OCI-LY3 (cell line): ENCODE results near the gene KIAA1328.

Experiments
- H2AFZ ChIP-seq: fragments of 200-600, 300-600 bp; shearing (Covaris generic); 2 replicates; pipeline ENCODE4 v1.6.0; 2014; ENCODE audit warnings: antibody characterized with exemption, low read depth, low read length
- H3K27ac ChIP-seq: fragments of 200-600, 300-600 bp; sonication (generic); 2 replicates; pipeline ENCODE4 v1.5.1; 2014; ENCODE audit warnings: mild to moderate bottlenecking, low read length, moderate library complexity, mixed read lengths
- H3K27me3 ChIP-seq: fragments of 200-600, 300-600 bp; sonication (generic); 2 replicates; pipeline ENCODE4 v1.6.1; 2014; ENCODE audit warnings: low read depth, low read length, mixed read lengths
- H3K36me3 ChIP-seq: fragments of 200-600, 300-600 bp; sonication (generic); replicated peaks from 2 replicates; pipeline ENCODE3; 2014; ENCODE audit warnings: low read depth, low read length, mixed read lengths
- H3K4me1 ChIP-seq: fragments of 300-600, 200-600 bp; sonication (generic); 2 replicates; pipeline ENCODE4 v1.6.1; 2014; ENCODE audit warnings: low read length, mixed read lengths
- H3K4me2 ChIP-seq: fragments of 200-600, 300-600 bp; sonication (generic); 2 replicates; pipeline ENCODE4 v1.6.1; 2014; ENCODE audit warnings: low read length, mixed read lengths
- H3K4me3 ChIP-seq: fragments of 300-600, 200-600 bp; sonication (generic); 2 replicates; pipeline ENCODE4 v1.5.1; 2014; ENCODE audit warnings: antibody characterized with exemption, mild to moderate bottlenecking, low read length, moderate library complexity
- H3K79me2 ChIP-seq: fragments of 300-600, 200-600 bp; shearing (Covaris generic); 2 replicates; pipeline ENCODE4 v1.6.1; 2014; ENCODE audit warnings: mild to moderate bottlenecking, low read length, mixed read lengths
- H3K9ac ChIP-seq: fragments of 300-600, 200-600 bp; shearing (Covaris generic); 2 replicates; pipeline ENCODE4 v1.6.0; 2014; ENCODE audit warnings: mild to moderate bottlenecking, low read length, moderate library complexity
- H3K9me3 ChIP-seq: fragments of 200-600, 300-600 bp; shearing (Covaris generic); 2 replicates; pipeline ENCODE4 v1.6.1; 2014; ENCODE audit warnings: low read length, mixed read lengths; ENCODE audit not compliant: insufficient read depth
- H4K20me1 ChIP-seq: fragments of 200-600, 300-600 bp; sonication (generic); 2 replicates; pipeline ENCODE4 v1.6.1; 2016; ENCODE audit warnings: low read length, mixed read lengths; ENCODE audit not compliant: insufficient read depth
- CTCF ChIP-seq: fragments of 200-600, 300-600 bp; sonication (generic); IDR thresholded peaks from 2 replicates; pipeline ENCODE4 v1.5.1; 2014; ENCODE audit warnings: antibody characterized with exemption, low read length, low read depth
- EZH2phosphoT487 ChIP-seq: fragments of 200-600 bp; shearing (Covaris generic); IDR thresholded peaks from 2 replicates; pipeline ENCODE4 v1.6.1; 2018; ENCODE audit warnings: antibody characterized with exemption, mixed run types, low read depth

Gene KIAA1328

GRCh38 chr18:37230768-37231167 lies 401.8 kb downstream of the KIAA1328 start:
- H3K27me3 ChIP-seq, result no peaks in the 10 kb centered on the region
- no peaks in the 10 kb centered on the region for H3K36me3 ChIP-seq
- no peak overlapping the region for H2AFZ ChIP-seq
- no peaks in the 10 kb centered on the region for H4K20me1 ChIP-seq
- no peaks in the 10 kb centered on the region for H3K79me2 ChIP-seq
- no peaks in the 10 kb centered on the region for H3K9me3 ChIP-seq
- no peak overlapping the region for H3K4me3 ChIP-seq
- H3K4me1 ChIP-seq, result peaks cover 2% of the 10 kb centered on the region; the same call in 1 of the 2 replicates
- H3K9ac ChIP-seq, result no peak overlapping the region
- no peak overlapping the region for H3K4me2 ChIP-seq
- no peak for TF ChIP-seq EZH2phosphoT487
- no peak for TF ChIP-seq CTCF
- no peak overlapping the region for H3K27ac ChIP-seq

- TF ChIP-seq CTCF (no peak), EZH2phosphoT487 (no peak)
- peaks cover 2% of the 10 kb centered on the region; the same call in 1 of the 2 replicates for H3K4me1 ChIP-seq
- no peaks in the 10 kb centered on the region for H3K79me2 ChIP-seq
- no peak overlapping the region for H2AFZ ChIP-seq
- H3K27me3 ChIP-seq, result no peaks in the 10 kb centered on the region
- H3K4me3 ChIP-seq, result no peak overlapping the region
- H3K9ac ChIP-seq, result no peak overlapping the region
- H3K4me2 ChIP-seq, result no peak overlapping the region
- no peaks in the 10 kb centered on the region for H3K36me3 ChIP-seq
- H3K9me3 ChIP-seq, result no peaks in the 10 kb centered on the region
- no peak overlapping the region for H3K27ac ChIP-seq
- H4K20me1 ChIP-seq, result no peaks in the 10 kb centered on the region
Measured at GRCh38 chr18:37231251-37231650, 402.3 kb downstream of the KIAA1328 start.

GRCh38 chr18:37235583-37235982 lies 406.7 kb downstream of the KIAA1328 start:
- Histone ChIP-seq H3K79me2 (no peaks in the 10 kb centered on the region), H3K27ac (no peak overlapping the region), H4K20me1 (no peaks in the 10 kb centered on the region), H3K9ac (no peak overlapping the region), H2AFZ (no peak overlapping the region), H3K9me3 (no peaks in the 10 kb centered on the region), H3K36me3 (no peaks in the 10 kb centered on the region), H3K4me1 (no peaks in the 10 kb centered on the region), H3K4me3 (no peak overlapping the region), H3K4me2 (no peak overlapping the region), H3K27me3 (no peaks in the 10 kb centered on the region)
- TF ChIP-seq EZH2phosphoT487 (no peak), CTCF (no peak)

- Histone ChIP-seq H3K9me3 (no peaks in the 10 kb centered on the region), H3K9ac (no peak overlapping the region), H3K36me3 (no peaks in the 10 kb centered on the region), H3K4me2 (no peak overlapping the region), H4K20me1 (no peaks in the 10 kb centered on the region), H3K4me3 (no peak overlapping the region), H3K27ac (no peak overlapping the region), H3K79me2 (no peaks in the 10 kb centered on the region), H2AFZ (no peak overlapping the region), H3K4me1 (no peaks in the 10 kb centered on the region), H3K27me3 (no peaks in the 10 kb centered on the region)
- TF ChIP-seq CTCF (no peak), EZH2phosphoT487 (no peak)
Measured at GRCh38 chr18:37238282-37239108, 409.6 kb downstream of the KIAA1328 start.
